ENCODE measurements around the gene CDC45. TPM values are rescaled to one million over a fixed set of nuclear protein-coding genes. Genes with fewer than 3 reads are reported as not detected.
"Not testable (repeated sequence)": the region's sequence is repeated elsewhere in the genome, so short reads cannot be mapped to it uniquely, and the experiment has no call there.

Gene CDC45
- total RNA-seq, 1 donor from 2014 or later, result 3.9 TPM

- no peak overlapping the region for H3K27ac Mint-ChIP-seq
- intact Hi-C loops (cut with micrococcal nuclease), result no loop called here
- TF ChIP-seq CTCF (IDR thresholded peaks at IDR 0.05), result no peak
- no peak overlapping the region for H3K4me3 Mint-ChIP-seq
- POLR2A ChIA-PET, result interaction anchor here (0.7 kb wide), 1 partner anchor 242 kb away, joined by 8 read pairs; no protein-coding TSS in a partner anchor
- ATAC-seq (ENCODE audit: low read depth) (no peak), DNase-seq (no peak)
- no peaks in the 10 kb centered on the region for H3K4me1 Mint-ChIP-seq
- H3K36me3 Mint-ChIP-seq (ENCODE audit: low read depth), result no peaks in the 10 kb centered on the region
- no peaks in the 10 kb centered on the region for H3K9me3 Mint-ChIP-seq
- CTCF ChIA-PET, result no interaction called here
- H3K27me3 Mint-ChIP-seq, result peaks cover 13% of the 10 kb centered on the region
Observed at GRCh38 chr22:19530751-19531150, 51.0 kb downstream of the CDC45 start.

- H3K4me3 Mint-ChIP-seq; ATAC-seq (ENCODE audit: low read depth); H3K36me3 Mint-ChIP-seq (ENCODE audit: low read depth); H3K4me1 Mint-ChIP-seq; H3K9me3 Mint-ChIP-seq; CTCF ChIA-PET; DNase-seq; H3K27ac Mint-ChIP-seq; intact Hi-C loops (cut with micrococcal nuclease); H3K27me3 Mint-ChIP-seq: not testable (repeated sequence)
- POLR2A ChIA-PET, result interaction anchor here (0.7 kb wide), 1 partner anchor 242 kb away, joined by 8 read pairs; no protein-coding TSS in a partner anchor
Observed at GRCh38 chr22:19531327-19531726, 51.6 kb downstream of the CDC45 start.

- POLR2A ChIA-PET, result no interaction called here
- Mint-ChIP-seq H3K4me3 (no peak overlapping the region), H3K27me3 (peaks cover 7% of the 10 kb centered on the region), H3K36me3 (ENCODE audit: low read depth) (no peaks in the 10 kb centered on the region), H3K9me3 (no peaks in the 10 kb centered on the region), H3K27ac (no peak overlapping the region), H3K4me1 (no peaks in the 10 kb centered on the region)
- intact Hi-C loops (cut with micrococcal nuclease), result no loop called here
- CTCF ChIA-PET, result interaction anchor here (1.5 kb wide), 1 partner anchor 97 kb away, joined by 3 read pairs; no protein-coding TSS in a partner anchor
- TF ChIP-seq CTCF (IDR thresholded peaks at IDR 0.05), result no peak
- DNase-seq, result no peak
- ATAC-seq (ENCODE audit: low read depth), result no peak
Observed at GRCh38 chr22:19533049-19533626, 53.4 kb downstream of the CDC45 start.

- intact Hi-C loops (cut with micrococcal nuclease), result no loop called here
- H3K4me3 Mint-ChIP-seq, result no peak overlapping the region
- H3K36me3 Mint-ChIP-seq (ENCODE audit: low read depth), result no peaks in the 10 kb centered on the region
- POLR2A ChIA-PET, result no interaction called here
- TF ChIP-seq CTCF (IDR thresholded peaks at IDR 0.05), result no peak
- no peaks in the 10 kb centered on the region for H3K9me3 Mint-ChIP-seq
- no peaks in the 10 kb centered on the region for H3K4me1 Mint-ChIP-seq
- no peak for ATAC-seq (ENCODE audit: low read depth)
- peaks cover 11% of the 10 kb centered on the region for H3K27me3 Mint-ChIP-seq
- no peak overlapping the region for H3K27ac Mint-ChIP-seq
- CTCF ChIA-PET, result interaction anchor here (1.5 kb wide), 1 partner anchor 96 kb away, joined by 3 read pairs; no protein-coding TSS in a partner anchor
- DNase-seq, result no peak
Observed at GRCh38 chr22:19533857-19534256, 54.1 kb downstream of the CDC45 start.

GRCh38 chr22:19535001-19535400 lies 55.3 kb downstream of the CDC45 start:
- no peaks in the 10 kb centered on the region for H3K36me3 Mint-ChIP-seq (ENCODE audit: low read depth)
- no peaks in the 10 kb centered on the region for H3K9me3 Mint-ChIP-seq
- H3K4me3 Mint-ChIP-seq, result no peak overlapping the region
- no peak overlapping the region for H3K27ac Mint-ChIP-seq
- intact Hi-C loops (cut with micrococcal nuclease), result no loop called here
- no peak for TF ChIP-seq CTCF (IDR thresholded peaks at IDR 0.05)
- ChIA-PET CTCF (no interaction called here), POLR2A (no interaction called here)
- H3K27me3 Mint-ChIP-seq, result peaks cover 13% of the 10 kb centered on the region
- ATAC-seq (ENCODE audit: low read depth), result no peak
- no peak for DNase-seq
- no peaks in the 10 kb centered on the region for H3K4me1 Mint-ChIP-seq

GRCh38 chr22:19536564-19536963 lies 56.8 kb downstream of the CDC45 start:
- ChIA-PET POLR2A (no interaction called here), CTCF (no interaction called here)
- no peaks in the 10 kb centered on the region for H3K9me3 Mint-ChIP-seq
- no peaks in the 10 kb centered on the region for H3K4me1 Mint-ChIP-seq
- TF ChIP-seq CTCF (IDR thresholded peaks at IDR 0.05), result no peak
- H3K27me3 Mint-ChIP-seq, result peaks cover 13% of the 10 kb centered on the region
- intact Hi-C loops (cut with micrococcal nuclease), result no loop called here
- no peak overlapping the region for H3K27ac Mint-ChIP-seq
- no peaks in the 10 kb centered on the region for H3K36me3 Mint-ChIP-seq (ENCODE audit: low read depth)
- DNase-seq, result no peak
- no peak overlapping the region for H3K4me3 Mint-ChIP-seq
- no peak for ATAC-seq (ENCODE audit: low read depth)

Data from activated B cell treated with CpG ODN at 0.5 μM for 24 hours (primary cell).